ENCODE measurements around the gene KLHL3. TPM values are rescaled to one million over a fixed set of nuclear protein-coding genes. Genes with fewer than 3 reads are reported as not detected.

KLHL3 gene
- total RNA-seq, 1 donor from 2014 or later = 5.7 TPM

DNA sequence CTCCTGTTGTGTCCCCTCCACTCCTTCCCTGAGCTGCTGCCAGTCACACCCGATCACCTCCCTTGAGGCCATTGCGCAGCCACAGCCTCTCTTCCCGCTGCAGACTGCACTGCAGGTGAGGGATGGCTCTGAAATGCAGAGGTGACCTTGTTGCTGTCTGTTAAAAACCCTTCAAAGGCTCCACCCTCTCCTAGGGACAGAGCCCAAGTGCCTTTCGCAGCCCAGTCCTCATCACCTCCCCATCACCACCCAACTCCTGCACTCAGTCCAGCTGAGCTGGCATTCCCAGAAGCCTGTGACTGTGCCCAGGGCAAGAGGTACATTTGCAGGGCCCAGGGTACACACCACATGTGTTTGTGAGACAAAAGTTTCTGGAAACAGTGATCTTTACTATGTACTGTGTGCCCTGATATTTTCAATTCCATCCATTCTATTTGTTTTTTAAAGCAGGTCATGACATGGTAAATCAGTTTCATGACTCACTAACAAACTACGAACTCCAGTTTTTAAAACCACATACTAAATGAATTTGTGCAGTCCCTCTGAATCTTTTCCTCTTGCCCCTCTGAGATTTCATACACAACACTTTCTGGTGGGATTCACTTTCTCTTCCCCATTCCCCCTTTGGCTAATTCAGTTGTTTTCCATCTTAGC, 163.7 kb downstream of the KLHL3 start:
- Mint-ChIP-seq H3K9me3 (ENCODE audit: unreplicated experiment) (peaks cover 5% of the 10 kb centered on the region), H3K27me3 (ENCODE audit: unreplicated experiment) (peaks cover 1% of the 10 kb centered on the region)
- TF ChIP-seq CTCF (IDR thresholded peaks at IDR 0.05; ENCODE audit: partially characterized antibody, unreplicated experiment) = no peak

DNA sequence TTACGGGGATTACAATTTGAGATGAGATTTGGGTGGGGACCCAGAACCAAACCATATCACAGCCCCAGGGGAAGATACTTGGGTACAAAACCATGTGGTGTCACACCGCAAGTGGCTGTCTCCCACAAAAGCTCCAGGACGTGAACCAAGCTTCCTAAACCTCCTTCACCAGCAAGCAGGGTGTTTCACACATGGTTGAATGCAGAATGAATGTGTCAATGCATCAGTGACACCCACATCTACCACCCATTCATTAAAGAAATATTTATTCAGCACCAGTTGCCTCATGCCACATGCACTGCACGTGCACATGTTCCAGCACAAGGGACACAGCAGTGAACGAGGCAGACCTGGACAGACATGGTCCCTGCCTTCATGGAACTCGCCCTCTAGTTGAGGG, 165.8 kb downstream of the KLHL3 start:
- H3K4me1 Mint-ChIP-seq (ENCODE audit: low read depth, unreplicated experiment) = no peaks in the 10 kb centered on the region
- DNase-seq = no peak
- no peak for TF ChIP-seq CTCF (IDR thresholded peaks at IDR 0.05; ENCODE audit: partially characterized antibody, unreplicated experiment)
- no peak overlapping the region for H3K27ac Mint-ChIP-seq (ENCODE audit: unreplicated experiment)
- H3K9me3 Mint-ChIP-seq (ENCODE audit: unreplicated experiment) = peaks cover 5% of the 10 kb centered on the region
- peaks cover 4% of the 10 kb centered on the region for H3K27me3 Mint-ChIP-seq (ENCODE audit: unreplicated experiment)
- no peak overlapping the region for H3K4me3 Mint-ChIP-seq (ENCODE audit: unreplicated experiment)
- no peaks in the 10 kb centered on the region for H3K36me3 Mint-ChIP-seq (ENCODE audit: unreplicated experiment)

More for the DNA sequence above, 163.7 kb downstream of the KLHL3 start:
- H3K36me3 Mint-ChIP-seq (ENCODE audit: unreplicated experiment) = peaks cover 4% of the 10 kb centered on the region
- no peak overlapping the region for H3K27ac Mint-ChIP-seq (ENCODE audit: unreplicated experiment)
- H3K4me3 Mint-ChIP-seq (ENCODE audit: unreplicated experiment) = no peak overlapping the region
- DNase-seq = no peak
- H3K4me1 Mint-ChIP-seq (ENCODE audit: low read depth, unreplicated experiment) = no peaks in the 10 kb centered on the region

Small RNA genes within 50 kb of the gene (microRNA-seq; reads per million reads assigned to microRNA genes)
- gene MIR874 (ENCODE audit: unreplicated experiment) = 1,813 reads per million, percentile 92 among the genes with 10 or more reads in this experiment

Other genes starting within 250 kb of the KLHL3 start
- gene SPOCK1, start 236.8 kb downstream of the KLHL3 start, total RNA-seq (ENCODE audit: unreplicated experiment) = 25.4 TPM
- gene HNRNPA0, start 18.3 kb upstream of the KLHL3 start, total RNA-seq (ENCODE audit: unreplicated experiment) = 65.2 TPM
- not detected for gene MYOT, start 131.8 kb upstream of the KLHL3 start, total RNA-seq (ENCODE audit: unreplicated experiment)
- not detected for gene PKD2L2, start 153.4 kb upstream of the KLHL3 start, total RNA-seq (ENCODE audit: unreplicated experiment)

Data from glutamatergic neuron (in vitro differentiated cells).